Calu3 (cell line): Measurements from ENCODE around the gene MARVELD1. TPM values are rescaled to one million over a fixed set of nuclear protein-coding genes. Genes with fewer than 3 reads are reported as not detected.
"Not testable (repeated sequence)": the region's sequence is repeated elsewhere in the genome, so short reads cannot be mapped to it uniquely, and the experiment has no call there.

ENCODE experiments used
- BruUV-seq: library from RNA; stranded (reverse); fragments of 400-500 nt; replicated peaks from 2 replicates; lab custom pipeline; 2021; lab: Mats Ljungman, UMichigan
- CTCF ChIA-PET: fragments of 300-600 bp; sonication (Branson Sonifier 250); formaldehyde crosslinking; loops from one replicate; lab custom pipeline; 2022; ENCODE audit warnings: antibody characterized with exemption; lab: Charles Lee
- DNase-seq: peaks from one replicate; pipeline ENCODE4 v3.0.0; 2022
- H3K27ac Mint-ChIP-seq: one replicate; pipeline ENCODE4 v1.8.0; 2022; ENCODE audit warnings: mixed read lengths; ENCODE audit not compliant: unreplicated experiment
- H3K27me3 Mint-ChIP-seq: one replicate; pipeline ENCODE4 v1.8.0; 2022; ENCODE audit warnings: mixed read lengths; ENCODE audit not compliant: unreplicated experiment
- H3K36me3 Mint-ChIP-seq: one replicate; pipeline ENCODE4 v1.8.0; 2022; ENCODE audit warnings: mild to moderate bottlenecking, moderate library complexity, mixed read lengths; ENCODE audit not compliant: insufficient read depth, unreplicated experiment
- H3K4me1 Mint-ChIP-seq: one replicate; pipeline ENCODE4 v1.8.0; 2022; ENCODE audit warnings: mild to moderate bottlenecking, low read depth, mixed read lengths; ENCODE audit not compliant: unreplicated experiment
- H3K4me3 Mint-ChIP-seq: one replicate; pipeline ENCODE4 v1.8.0; 2022; ENCODE audit warnings: mild to moderate bottlenecking, low read depth, moderate library complexity, mixed read lengths; ENCODE audit not compliant: unreplicated experiment
- H3K9me3 Mint-ChIP-seq: one replicate; pipeline ENCODE4 v1.8.0; 2022; ENCODE audit warnings: low read depth, mixed read lengths; ENCODE audit not compliant: unreplicated experiment
- CTCF ChIP-seq: fragments of 200-600 bp; IDR thresholded peaks from one replicate; pipeline ENCODE4 v1.8.0; 2022; ENCODE audit warnings: antibody characterized with exemption; ENCODE audit not compliant: unreplicated experiment
- intact Hi-C: fragments of 100-400 bp; cut with micrococcal nuclease; formaldehyde crosslinking; loops from one replicate; pipeline ENCODE4 v1.10.0; 2022; ENCODE audit not compliant: unreplicated experiment
- total RNA-seq: library from RNA; stranded (reverse); gene quantifications from 2 replicates; pipeline ENCODE4 v1.2.3, GENCODE V29; 2022

Gene MARVELD1
- total RNA-seq, 1 experiment from 2014 or later: 20.2 TPM

- CTCF ChIA-PET: interaction anchor here (0.7 kb wide), 1 partner anchor 605 kb away, joined by 5 read pairs; no protein-coding TSS in a partner anchor
- no peak for TF ChIP-seq CTCF
- H3K9me3 Mint-ChIP-seq: no peaks in the 10 kb centered on the region
- peaks cover 9% of the 10 kb centered on the region for H3K4me1 Mint-ChIP-seq
- H3K27ac Mint-ChIP-seq: no peak overlapping the region
- no TSS peak for BruUV-seq
- H3K4me3 Mint-ChIP-seq: no peak overlapping the region
- intact Hi-C loops: loop anchor here (5.0 kb wide), 1 partner anchor 38 kb away; no protein-coding TSS in a partner anchor
- H3K27me3 Mint-ChIP-seq: no peaks in the 10 kb centered on the region
- peaks cover 31% of the 10 kb centered on the region for H3K36me3 Mint-ChIP-seq
- no peak for DNase-seq
These were observed 33.9 kb upstream of the MARVELD1 start for GRCh38 chr10:97679594-97679993.

- no peaks in the 10 kb centered on the region for H3K9me3 Mint-ChIP-seq
- H3K4me1 Mint-ChIP-seq: peaks cover 9% of the 10 kb centered on the region
- peak overlapping the region; percentile 46 for H3K27ac Mint-ChIP-seq
- no TSS peak for BruUV-seq
- H3K36me3 Mint-ChIP-seq: peaks cover 31% of the 10 kb centered on the region
- no peak overlapping the region for H3K4me3 Mint-ChIP-seq
- TF ChIP-seq CTCF: no peak
- no peak for DNase-seq
- intact Hi-C loops: no loop called here
- CTCF ChIA-PET: interaction anchor here (0.5 to 0.7 kb wide), 2 partner anchors 43 to 1072 kb away, joined by 4 read pairs; no protein-coding TSS in a partner anchor
- no peaks in the 10 kb centered on the region for H3K27me3 Mint-ChIP-seq
These were observed 31.5 kb upstream of the MARVELD1 start for GRCh38 chr10:97682042-97682441.

GRCh38 chr10:97683556-97684367, 29.8 kb upstream of the MARVELD1 start:
- TF ChIP-seq CTCF: no peak
- peaks cover 22% of the 10 kb centered on the region for H3K4me1 Mint-ChIP-seq
- peaks cover 27% of the 10 kb centered on the region for H3K36me3 Mint-ChIP-seq
- H3K27me3 Mint-ChIP-seq: no peaks in the 10 kb centered on the region
- H3K9me3 Mint-ChIP-seq: no peaks in the 10 kb centered on the region
- intact Hi-C loops: no loop called here
- CTCF ChIA-PET: interaction anchor here (1.1 to 2.2 kb wide), 3 partner anchors 10 to 30 kb away, joined by 3 to 9 read pairs (median 7); partner anchors contain the start of gene MARVELD1
- DNase-seq: peak; percentile 20
- BruUV-seq: no TSS peak
- H3K27ac Mint-ChIP-seq: peak overlapping the region; percentile 44
- H3K4me3 Mint-ChIP-seq: peak overlapping the region; percentile 73

GRCh38 chr10:97684368-97684713, 29.2 kb upstream of the MARVELD1 start:
- H3K27me3 Mint-ChIP-seq, DNase-seq, intact Hi-C loops, BruUV-seq, H3K9me3 Mint-ChIP-seq: not testable (repeated sequence)
- Mint-ChIP-seq H3K36me3 (peaks cover 27% of the 10 kb centered on the region), H3K4me3 (peak overlapping the region; percentile 73), H3K4me1 (peaks cover 22% of the 10 kb centered on the region), H3K27ac (peak overlapping the region; percentile 44)
- CTCF ChIA-PET: interaction anchor here (1.1 to 2.2 kb wide), 3 partner anchors 10 to 29 kb away, joined by 3 to 9 read pairs (median 7); partner anchors contain the start of gene MARVELD1
